ENCODE measurements around the gene TMPRSS4. TPM values are rescaled to one million over a fixed set of nuclear protein-coding genes. Genes with fewer than 3 reads are reported as not detected.

The TMPRSS4 gene
- total RNA-seq, 1 experiment from 2014 or later: 1.5 TPM

DNA sequence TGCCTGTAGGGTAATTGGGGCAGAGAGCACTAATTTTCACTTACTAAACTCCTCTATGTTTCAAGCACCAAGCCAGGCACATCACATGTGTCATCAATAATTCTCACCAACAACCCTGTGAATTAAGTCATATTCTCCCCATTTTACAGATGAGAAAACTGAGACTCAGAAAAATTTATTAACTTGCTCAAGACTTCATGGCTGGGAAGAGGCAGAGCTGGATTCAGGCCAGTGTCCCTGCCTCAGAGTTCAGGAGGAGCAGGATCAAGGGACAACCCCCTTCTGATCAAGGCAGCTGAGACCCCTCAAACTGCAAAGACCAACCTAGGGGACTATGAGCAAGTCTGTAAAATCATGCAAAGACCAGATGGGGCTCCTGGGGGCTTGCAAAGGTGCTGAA lies 7.8 kb downstream of the TMPRSS4 start:
- DNase-seq (no peak), ATAC-seq (no peak)
- intact Hi-C loops (cut with micrococcal nuclease): no loop called here
- Histone ChIP-seq H3K27ac (ENCODE audit: low read length) (no peak overlapping the region), H3K9ac (ENCODE audit: low read length) (no peak overlapping the region), H3K4me2 (ENCODE audit: low read length) (no peak overlapping the region), H3K4me3 (ENCODE audit: low read length) (no peak overlapping the region), H3K27me3 (ENCODE audit: low read length) (peaks cover 43% of the 10 kb centered on the region), H3F3A (ENCODE audit: low read length, unreplicated experiment) (no peaks in the 10 kb centered on the region), H4K20me1 (ENCODE audit: low read length) (no peaks in the 10 kb centered on the region), H2AFZ (ENCODE audit: low read length) (no peak overlapping the region), H3K9me3 (ENCODE audit: low read length) (no peaks in the 10 kb centered on the region), H3K4me1 (ENCODE audit: insufficient read depth, low read length) (no peaks in the 10 kb centered on the region), H3K79me2 (ENCODE audit: low read length) (no peaks in the 10 kb centered on the region), H3K9me2 (replicated peaks; ENCODE audit: low read length) (no peaks in the 10 kb centered on the region), H3K36me3 (ENCODE audit: low read depth, low read length) (no peaks in the 10 kb centered on the region)
- BruUV-seq (replicated peaks): no TSS peak
- no peak for TF ChIP-seq EZH2phosphoT487 (IDR thresholded peaks at IDR 0.05; ENCODE audit: borderline replicate concordance, low read length)
- TF ChIP-seq, protein P1, sequence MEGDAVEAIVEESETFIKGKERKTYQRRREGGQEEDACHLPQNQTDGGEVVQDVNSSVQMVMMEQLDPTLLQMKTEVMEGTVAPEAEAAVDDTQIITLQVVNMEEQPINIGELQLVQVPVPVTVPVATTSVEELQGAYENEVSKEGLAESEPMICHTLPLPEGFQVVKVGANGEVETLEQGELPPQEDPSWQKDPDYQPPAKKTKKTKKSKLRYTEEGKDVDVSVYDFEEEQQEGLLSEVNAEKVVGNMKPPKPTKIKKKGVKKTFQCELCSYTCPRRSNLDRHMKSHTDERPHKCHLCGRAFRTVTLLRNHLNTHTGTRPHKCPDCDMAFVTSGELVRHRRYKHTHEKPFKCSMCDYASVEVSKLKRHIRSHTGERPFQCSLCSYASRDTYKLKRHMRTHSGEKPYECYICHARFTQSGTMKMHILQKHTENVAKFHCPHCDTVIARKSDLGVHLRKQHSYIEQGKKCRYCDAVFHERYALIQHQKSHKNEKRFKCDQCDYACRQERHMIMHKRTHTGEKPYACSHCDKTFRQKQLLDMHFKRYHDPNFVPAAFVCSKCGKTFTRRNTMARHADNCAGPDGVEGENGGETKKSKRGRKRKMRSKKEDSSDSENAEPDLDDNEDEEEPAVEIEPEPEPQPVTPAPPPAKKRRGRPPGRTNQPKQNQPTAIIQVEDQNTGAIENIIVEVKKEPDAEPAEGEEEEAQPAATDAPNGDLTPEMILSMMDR (conservative IDR thresholded peaks at IDR 0.05; ENCODE audit: low read depth, low read length): no peak
- CTCF ChIA-PET: no interaction called here
- POLR2A ChIA-PET (ENCODE audit: unreplicated experiment): no interaction called here

DNA sequence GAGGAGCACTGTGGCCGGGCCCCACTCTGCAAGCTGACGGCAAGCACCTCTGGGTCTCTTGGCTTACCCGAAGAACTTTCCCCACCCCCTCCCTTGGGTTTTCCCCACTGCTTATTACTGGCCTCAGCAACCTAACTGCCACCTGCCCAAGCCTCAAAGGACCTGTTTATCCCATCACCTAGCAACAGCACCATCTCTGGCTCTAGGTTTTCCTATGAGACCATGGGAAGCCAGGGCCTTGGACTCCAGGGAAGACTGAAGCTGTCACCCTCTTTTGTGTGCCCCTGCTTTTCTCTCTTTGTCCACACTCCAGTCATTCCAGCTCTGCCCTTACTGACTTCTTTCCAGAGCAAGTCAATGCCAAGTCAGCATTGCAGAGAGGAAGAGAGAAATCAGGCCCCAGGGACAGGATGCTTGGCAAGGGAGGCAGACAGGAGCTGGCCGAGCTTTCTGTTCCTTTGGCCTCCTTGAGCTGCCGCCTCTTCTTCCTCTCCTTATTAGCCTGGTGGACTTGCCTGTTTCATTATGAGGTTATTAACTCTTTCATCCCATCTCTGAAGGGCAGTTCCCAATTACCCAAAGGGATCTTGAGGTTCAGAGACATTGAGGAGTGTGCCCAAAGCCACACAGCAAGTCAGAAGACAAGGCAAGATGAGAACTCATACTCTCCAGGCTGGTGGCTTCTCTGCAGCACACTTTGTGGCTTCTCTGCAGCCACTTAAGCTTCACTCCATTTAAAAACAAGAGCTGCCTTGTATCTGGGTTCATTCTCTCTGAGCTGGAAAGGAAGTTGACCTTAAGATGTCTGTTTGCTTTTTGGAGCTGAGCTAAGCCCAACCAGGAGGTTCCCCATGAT lies 10.3 kb downstream of the TMPRSS4 start, which contains the start of gene SMIM35:
Gene SMIM35, minus strand, starts transcription at position 51 of the 856 bp plus-strand sequence. CDS start 206 bp downstream, outside the sequence.
- ATAC-seq (no peak), DNase-seq (no peak)
- no peak within 1 kb of the TSS for H3K9ac ChIP-seq (ENCODE audit: low read length)
- peaks cover 34% of the 10 kb centered on the region for H3K27me3 ChIP-seq (ENCODE audit: low read length)
- POLR2A ChIA-PET (ENCODE audit: unreplicated experiment): no interaction called here
- no peaks in the 10 kb centered on the region for H3K9me3 ChIP-seq (ENCODE audit: low read length)
- no peaks in the 10 kb centered on the region for H3K36me3 ChIP-seq (ENCODE audit: low read depth, low read length)
- no peak for TF ChIP-seq EZH2phosphoT487 (IDR thresholded peaks at IDR 0.05; ENCODE audit: borderline replicate concordance, low read length)
- TF ChIP-seq EZH2 (IDR thresholded peaks at IDR 0.05; ENCODE audit: low read length, unreplicated experiment): no peak
- TF ChIP-seq, protein P1 (conservative IDR thresholded peaks at IDR 0.05; ENCODE audit: low read depth, low read length): no peak
- no peaks in the 10 kb centered on the region for H3K4me1 ChIP-seq (ENCODE audit: insufficient read depth, low read length)
- no peak within 1 kb of the TSS for H3K27ac ChIP-seq (ENCODE audit: low read length)
- CTCF ChIA-PET: no interaction called here
- no peaks in the 10 kb centered on the region for H3K79me2 ChIP-seq (ENCODE audit: low read length)
- H3K9me2 ChIP-seq (replicated peaks; ENCODE audit: low read length): no peaks in the 10 kb centered on the region
- no peaks in the 10 kb centered on the region for H4K20me1 ChIP-seq (ENCODE audit: low read length)
- no peak within 1 kb of the TSS for H3K4me2 ChIP-seq (ENCODE audit: low read length)
- no peak within 1 kb of the TSS for H3K4me3 ChIP-seq (ENCODE audit: low read length)
- no TSS peak for BruUV-seq (replicated peaks)
- intact Hi-C loops (cut with micrococcal nuclease): no loop called here
- H2AFZ ChIP-seq (ENCODE audit: low read length): no peak within 1 kb of the TSS
- H3F3A ChIP-seq (ENCODE audit: low read length, unreplicated experiment): no peaks in the 10 kb centered on the region

GRCh38 chr11:118087931-118088330 lies 11.1 kb downstream of the TMPRSS4 start:
- BruUV-seq (replicated peaks): no TSS peak
- H3K36me3 ChIP-seq (ENCODE audit: low read depth, low read length): no peaks in the 10 kb centered on the region
- no peak overlapping the region for H3K9ac ChIP-seq (ENCODE audit: low read length)
- H3K4me3 ChIP-seq (ENCODE audit: low read length): no peak overlapping the region
- ATAC-seq (no peak), DNase-seq (no peak)
- no peak for TF ChIP-seq EZH2phosphoT487 (IDR thresholded peaks at IDR 0.05; ENCODE audit: borderline replicate concordance, low read length)
- no peak overlapping the region for H3K27ac ChIP-seq (ENCODE audit: low read length)
- POLR2A ChIA-PET (ENCODE audit: unreplicated experiment): no interaction called here
- no peaks in the 10 kb centered on the region for H3K9me2 ChIP-seq (replicated peaks; ENCODE audit: low read length)
- H3K9me3 ChIP-seq (ENCODE audit: low read length): no peaks in the 10 kb centered on the region
- no peaks in the 10 kb centered on the region for H3K79me2 ChIP-seq (ENCODE audit: low read length)
- intact Hi-C loops (cut with micrococcal nuclease): no loop called here
- CTCF ChIA-PET: no interaction called here
- no peak overlapping the region for H3K4me2 ChIP-seq (ENCODE audit: low read length)
- no peaks in the 10 kb centered on the region for H3F3A ChIP-seq (ENCODE audit: low read length, unreplicated experiment)
- no peaks in the 10 kb centered on the region for H4K20me1 ChIP-seq (ENCODE audit: low read length)
- no peaks in the 10 kb centered on the region for H3K4me1 ChIP-seq (ENCODE audit: insufficient read depth, low read length)
- no peak overlapping the region for H2AFZ ChIP-seq (ENCODE audit: low read length)
- peaks cover 31% of the 10 kb centered on the region for H3K27me3 ChIP-seq (ENCODE audit: low read length)

Data from PC-3 (cell line).